Activated T-cell treated with anti-CD3 and anti-CD28 coated beads for 1 hour (primary cell): ENCODE results near the gene ZFYVE26.
"Not testable (repeated sequence)": the region's sequence is repeated elsewhere in the genome, so short reads cannot be mapped to it uniquely, and the experiment has no call there.

Experiments used
- DNase-seq: peaks from one replicate; pipeline ENCODE4 v3.0.0-alpha.2; 2020; ENCODE audit warnings: low read depth

Gene ZFYVE26

DNA sequence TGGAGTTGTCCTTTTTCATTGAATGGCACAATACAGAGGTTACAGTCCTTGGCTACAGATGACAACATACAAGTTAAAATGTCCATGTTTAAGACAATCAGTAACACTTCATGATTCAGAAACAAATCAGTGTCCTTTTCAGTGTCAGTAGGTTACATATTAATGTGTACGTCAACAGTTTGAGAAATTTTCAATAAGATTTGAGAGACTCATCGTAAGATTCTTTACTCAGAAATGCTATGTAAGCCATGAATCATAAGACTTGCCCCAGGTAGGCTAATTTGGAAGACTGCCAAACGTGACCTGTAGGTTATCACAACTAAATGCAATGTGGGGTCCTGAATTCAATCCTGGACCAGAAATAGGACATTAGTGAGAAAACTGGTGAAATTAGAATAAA, 111.2 kb downstream of the ZFYVE26 start:
- no peak for DNase-seq

GRCh38 chr14:67704484-67705089, 111.8 kb downstream of the ZFYVE26 start:
- no peak for DNase-seq

- no peak for DNase-seq
Measured at GRCh38 chr14:67703997-67704396, 112.4 kb downstream of the ZFYVE26 start.

GRCh38 chr14:67701492-67701891, 114.9 kb downstream of the ZFYVE26 start, which contains the start of gene RDH12:
Gene RDH12, plus strand, starts transcription at chr14:67701886. Its CDS starts 20,757 bp downstream, at chr14:67722643.
- DNase-seq = not testable (repeated sequence)

- no peak for DNase-seq
Measured at GRCh38 chr14:67698179-67698578, 118.2 kb downstream of the ZFYVE26 start.

DNA sequence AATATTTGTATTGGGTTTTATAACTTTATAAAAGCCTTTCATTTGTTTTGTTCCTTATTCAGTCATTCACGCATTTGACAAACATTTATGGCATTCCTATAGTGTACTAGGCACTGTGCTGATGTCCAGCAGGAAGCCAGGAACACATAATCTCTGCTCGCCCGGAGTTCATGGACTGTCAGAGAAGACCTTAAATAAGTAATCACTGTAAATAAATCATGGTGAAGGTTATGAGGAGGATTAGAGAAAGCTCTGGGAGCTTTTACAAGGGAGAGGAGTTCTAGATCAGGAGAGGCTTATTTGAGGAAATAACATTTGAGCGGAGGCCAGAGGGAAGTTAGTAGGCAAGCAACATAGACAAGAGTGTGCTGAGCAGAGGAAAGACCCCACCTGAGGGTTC, 119.4 kb downstream of the ZFYVE26 start:
- DNase-seq = no peak
